Colonic mucosa (tissue), 4 donors: Measurements from ENCODE around the gene IFT25. TPM values are rescaled to one million over a fixed set of nuclear protein-coding genes. Genes with fewer than 3 reads are reported as not detected.
"Not testable (repeated sequence)": the region's sequence is repeated elsewhere in the genome, so short reads cannot be mapped to it uniquely, and the experiment has no call there.

Experiments
- DNase-seq: peaks from one replicate; pipeline ENCODE4 v3.0.0-alpha.2; 2020
- H3K27ac ChIP-seq: fragments of 200-600 bp; one replicate; pipeline ENCODE4 v1.8.0; 2021
- H3K27me3 ChIP-seq: fragments of 200-600 bp; one replicate; pipeline ENCODE4 v1.8.0; 2021
- H3K36me3 ChIP-seq: fragments of 200-600 bp; one replicate; pipeline ENCODE4 v1.8.0; 2021
- H3K4me1 ChIP-seq: fragments of 200-600 bp; one replicate; pipeline ENCODE4 v1.8.0; 2021; ENCODE audit warnings: mild to moderate bottlenecking
- H3K4me3 ChIP-seq: fragments of 200-600 bp; one replicate; pipeline ENCODE4 v1.8.0; 2021
- H3K9ac ChIP-seq, 2 donors: one replicate each; pipeline ENCODE4 v1.7.0; 2013; ENCODE audit warnings: control low read depth in 2 of 2, low read depth in 2 of 2, low read length in 2 of 2
- H3K9me3 ChIP-seq: fragments of 200-600 bp; one replicate; pipeline ENCODE4 v1.8.0; 2021
- intact Hi-C: fragments of 100-400 bp; cut with DNase I; formaldehyde crosslinking; loops from one replicate; pipeline ENCODE4 v1.14.1; 2022
- total RNA-seq, 2 donors: library from RNA; stranded (reverse); fragmentation: NEBNext Ultra II Directional in 1 of 2; extraction: Animal tissue kit (Norgen Biotek cat#: 25700) in 1 of 2; gene quantifications; one replicate each; pipeline ENCODE4 v1.2.1, GENCODE V29; 2021
- TF ChIP-seq, protein P1 (sequence below): fragments of 200-600 bp; IDR thresholded peaks from one replicate; pipeline ENCODE4 v1.8.0; 2022; ENCODE audit warnings: antibody characterized with exemption, mild to moderate bottlenecking
- donor health status: healthy.
- donor health status: DM: no; HTN: no; CAD: no.
- donor health status: DM: no; HTN: no; CAD: no.

Gene IFT25
- total RNA-seq, 2 donors from 2014 or later: 15.1 to 17.5 TPM

- H3K4me3 ChIP-seq: no peak overlapping the region
- TF ChIP-seq, protein P1, sequence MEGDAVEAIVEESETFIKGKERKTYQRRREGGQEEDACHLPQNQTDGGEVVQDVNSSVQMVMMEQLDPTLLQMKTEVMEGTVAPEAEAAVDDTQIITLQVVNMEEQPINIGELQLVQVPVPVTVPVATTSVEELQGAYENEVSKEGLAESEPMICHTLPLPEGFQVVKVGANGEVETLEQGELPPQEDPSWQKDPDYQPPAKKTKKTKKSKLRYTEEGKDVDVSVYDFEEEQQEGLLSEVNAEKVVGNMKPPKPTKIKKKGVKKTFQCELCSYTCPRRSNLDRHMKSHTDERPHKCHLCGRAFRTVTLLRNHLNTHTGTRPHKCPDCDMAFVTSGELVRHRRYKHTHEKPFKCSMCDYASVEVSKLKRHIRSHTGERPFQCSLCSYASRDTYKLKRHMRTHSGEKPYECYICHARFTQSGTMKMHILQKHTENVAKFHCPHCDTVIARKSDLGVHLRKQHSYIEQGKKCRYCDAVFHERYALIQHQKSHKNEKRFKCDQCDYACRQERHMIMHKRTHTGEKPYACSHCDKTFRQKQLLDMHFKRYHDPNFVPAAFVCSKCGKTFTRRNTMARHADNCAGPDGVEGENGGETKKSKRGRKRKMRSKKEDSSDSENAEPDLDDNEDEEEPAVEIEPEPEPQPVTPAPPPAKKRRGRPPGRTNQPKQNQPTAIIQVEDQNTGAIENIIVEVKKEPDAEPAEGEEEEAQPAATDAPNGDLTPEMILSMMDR: peak; percentile 48
- H3K27me3 ChIP-seq: no peaks in the 10 kb centered on the region
- no peak overlapping the region for H3K9ac ChIP-seq
- no peaks in the 10 kb centered on the region for H3K36me3 ChIP-seq
- intact Hi-C loops: loop anchor here (5.0 kb wide), 2 partner anchors 69 to 84 kb away; partner anchors contain the start of genes IFT25 and LRRC42
- no peaks in the 10 kb centered on the region for H3K4me1 ChIP-seq
- no peak overlapping the region for H3K27ac ChIP-seq
- no peaks in the 10 kb centered on the region for H3K9me3 ChIP-seq
- no peak for DNase-seq
Measured at GRCh38 chr1:53878492-53879105, 66.9 kb downstream of the IFT25 start.

- H3K27ac ChIP-seq, H3K4me1 ChIP-seq, H3K27me3 ChIP-seq, H3K36me3 ChIP-seq, DNase-seq, H3K9me3 ChIP-seq, H3K4me3 ChIP-seq, H3K9ac ChIP-seq: not testable (repeated sequence)
- intact Hi-C loops: loop anchor here (5.0 kb wide), 2 partner anchors 72 to 87 kb away; partner anchors contain the start of genes IFT25 and LRRC42
Measured at GRCh38 chr1:53875150-53875549, 70.3 kb downstream of the IFT25 start.

DNA sequence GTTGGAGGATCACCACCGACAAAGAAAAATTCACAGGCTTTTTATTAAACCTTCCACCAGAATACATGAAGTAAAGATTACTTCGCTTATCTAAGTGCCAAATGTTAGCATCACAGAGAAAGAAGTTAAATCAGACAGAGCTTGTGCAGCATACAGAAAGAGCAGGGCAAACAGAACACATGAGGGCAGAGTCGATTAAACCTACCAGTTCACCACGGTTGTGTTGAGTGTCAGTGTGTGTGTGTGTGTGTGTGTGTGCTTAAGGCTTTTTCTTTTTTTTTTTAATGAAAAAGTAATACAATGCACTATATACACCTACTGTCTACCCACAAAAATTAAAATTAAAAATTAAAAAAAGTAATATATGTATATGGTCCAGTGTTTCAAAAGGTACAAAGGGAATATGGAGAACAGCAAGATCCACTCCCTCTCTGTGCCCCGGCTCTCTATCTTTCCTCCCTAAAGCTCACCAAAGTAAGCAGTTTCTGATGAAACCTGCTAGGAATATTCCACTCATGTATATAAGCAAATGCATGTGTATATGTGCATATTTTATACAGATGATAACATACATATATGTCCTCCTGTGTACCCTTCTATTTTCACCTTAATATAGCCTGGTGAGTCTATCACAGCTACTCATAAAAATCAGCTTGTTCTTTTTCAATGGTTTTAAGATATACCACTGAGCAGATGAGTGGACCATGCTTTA lies 73.6 kb downstream of the IFT25 start:
- TF ChIP-seq, protein P1: no peak
- intact Hi-C loops: no loop called here
- Histone ChIP-seq H3K4me1 (no peaks in the 10 kb centered on the region), H3K9ac (no peak overlapping the region), H3K9me3 (no peaks in the 10 kb centered on the region), H3K4me3 (no peak overlapping the region), H3K27ac (no peak overlapping the region), H3K27me3 (no peaks in the 10 kb centered on the region), H3K36me3 (peaks cover 7% of the 10 kb centered on the region)
- DNase-seq: no peak

Other genes with a start within 250 kb of the IFT25 start
- gene GLIS1, start 206.5 kb downstream of the IFT25 start, total RNA-seq: under 1 TPM in 1 of 2 donors, not detected in 1; 0.16 TPM
- gene NDC1, start 107.4 kb downstream of the IFT25 start, total RNA-seq: 10 to 100 TPM; 17.3 to 39.4 TPM
- 10 to 100 TPM; 30.4 to 35.3 TPM for gene YIPF1, start 55.9 kb downstream of the IFT25 start, total RNA-seq
- gene DIO1, start 51.5 kb downstream of the IFT25 start, total RNA-seq: under 1 TPM in 1 of 2 donors, not detected in 1; 0.32 TPM
- gene LRRC42, start 651 bp upstream of the IFT25 start, total RNA-seq: 10 to 100 TPM; 23.2 to 24.8 TPM
- under 1 TPM in 1 of 2 donors, not detected in 1; 0.24 TPM for gene LDLRAD1, start 72.5 kb upstream of the IFT25 start, total RNA-seq
- gene TMEM59, start 107.5 kb upstream of the IFT25 start, total RNA-seq: 100 to 1,000 TPM; 470 to 887 TPM
- gene TCEANC2, start 107.9 kb upstream of the IFT25 start, total RNA-seq: 1 to 10 TPM; 4.4 to 5.9 TPM
- gene CDCP2, start 207.3 kb upstream of the IFT25 start, total RNA-seq: under 1 TPM in 1 of 2 donors, not detected in 1; 0.10 TPM